Mammary epithelial cell (primary cell): ENCODE results near the gene SLC35D2.

Experiments used
- EZH2 ChIP-seq: IDR thresholded peaks from 2 replicates; pipeline ENCODE4 v1.6.1; 2012; ENCODE audit warnings: low read length, inconsistent platforms, borderline replicate concordance
- TF ChIP-seq, protein P1 (sequence below), 2 donors: IDR thresholded peaks in 1 of 2; conservative IDR thresholded peaks in 1 of 2; 2 replicates each; pipeline ENCODE4 v1.5.1; 2011 to 2012; ENCODE audit warnings: inconsistent platforms in 2 of 2, low read length in 2 of 2, mild to moderate bottlenecking in 2 of 2, control low read depth in 1 of 2, low read depth in 1 of 2; ENCODE audit not compliant: insufficient read depth in 1 of 2; ENCODE audit errors: extremely low read depth in 1 of 2

- TF ChIP-seq, protein P1, sequence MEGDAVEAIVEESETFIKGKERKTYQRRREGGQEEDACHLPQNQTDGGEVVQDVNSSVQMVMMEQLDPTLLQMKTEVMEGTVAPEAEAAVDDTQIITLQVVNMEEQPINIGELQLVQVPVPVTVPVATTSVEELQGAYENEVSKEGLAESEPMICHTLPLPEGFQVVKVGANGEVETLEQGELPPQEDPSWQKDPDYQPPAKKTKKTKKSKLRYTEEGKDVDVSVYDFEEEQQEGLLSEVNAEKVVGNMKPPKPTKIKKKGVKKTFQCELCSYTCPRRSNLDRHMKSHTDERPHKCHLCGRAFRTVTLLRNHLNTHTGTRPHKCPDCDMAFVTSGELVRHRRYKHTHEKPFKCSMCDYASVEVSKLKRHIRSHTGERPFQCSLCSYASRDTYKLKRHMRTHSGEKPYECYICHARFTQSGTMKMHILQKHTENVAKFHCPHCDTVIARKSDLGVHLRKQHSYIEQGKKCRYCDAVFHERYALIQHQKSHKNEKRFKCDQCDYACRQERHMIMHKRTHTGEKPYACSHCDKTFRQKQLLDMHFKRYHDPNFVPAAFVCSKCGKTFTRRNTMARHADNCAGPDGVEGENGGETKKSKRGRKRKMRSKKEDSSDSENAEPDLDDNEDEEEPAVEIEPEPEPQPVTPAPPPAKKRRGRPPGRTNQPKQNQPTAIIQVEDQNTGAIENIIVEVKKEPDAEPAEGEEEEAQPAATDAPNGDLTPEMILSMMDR (conservative IDR thresholded peaks at IDR 0.05 in 1 of 2, IDR thresholded peaks at IDR 0.05 in 1 of 2; ENCODE audit: extremely low read depth in 1 of 2, insufficient read depth in 1 of 2, low read depth in 1 of 2, low read length in 2 of 2): no peak
- TF ChIP-seq EZH2: no peak
These were observed 60.3 kb downstream of the SLC35D2 start for GRCh38 chr9:96323169-96323568.
